Fibroblast of lung (primary cell): ENCODE data around the gene PRKAR1A. TPM values are rescaled to one million over a fixed set of nuclear protein-coding genes. Genes with fewer than 3 reads are reported as not detected.
"Not testable (repeated sequence)": the region's sequence is repeated elsewhere in the genome, so short reads cannot be mapped to it uniquely, and the experiment has no call there.

Experiments
- DNase-seq, 2 donors: peaks; one replicate each; pipeline versions ENCODE4 v3.0.0 to v3.0.0-alpha.2; 2010; ENCODE audit warnings: low read depth in 2 of 2
- H2AFZ ChIP-seq: 2 replicates; pipeline ENCODE4 v1.5.1; 2012; ENCODE audit warnings: low read length, control low read depth, inconsistent platforms
- H3K27ac ChIP-seq: 2 replicates; pipeline ENCODE4 v1.5.1; 2011; ENCODE audit warnings: low read length, control low read depth; ENCODE audit not compliant: insufficient read depth
- H3K27me3 ChIP-seq: 2 replicates; pipeline ENCODE4 v1.5.1; 2011; ENCODE audit warnings: mild to moderate bottlenecking, low read length; ENCODE audit not compliant: control insufficient read depth, insufficient read depth
- H3K36me3 ChIP-seq: 2 replicates; pipeline ENCODE4 v1.5.1; 2011; ENCODE audit warnings: low read length; ENCODE audit not compliant: control insufficient read depth, insufficient read depth
- H3K4me1 ChIP-seq: 2 replicates; pipeline ENCODE4 v1.5.1; 2011; ENCODE audit warnings: low read length; ENCODE audit not compliant: control insufficient read depth, insufficient read depth; ENCODE audit errors: extremely low read depth
- H3K4me2 ChIP-seq: 2 replicates; pipeline ENCODE4 v1.5.1; 2011; ENCODE audit warnings: low read length, control low read depth; ENCODE audit not compliant: insufficient read depth; ENCODE audit errors: extremely low read depth
- H3K4me3 ChIP-seq, 4 experiments: fragments of 200-600 bp in 1 of 4; sonication (generic) in 1 of 4; replicated peaks in 1 of 4; 2 replicates each; pipeline ENCODE4 v1.5.1; 2011 to 2016; ENCODE audit warnings: low read length in 4 of 4, low read depth in 3 of 4, mild to moderate bottlenecking in 3 of 4, control low read depth in 2 of 4, inconsistent platforms in 1 of 4, mixed read lengths in 1 of 4; ENCODE audit not compliant: insufficient read depth in 1 of 4; ENCODE audit errors: control extremely low read depth in 1 of 4
- H3K79me2 ChIP-seq: 2 replicates; pipeline ENCODE4 v1.5.1; 2012; ENCODE audit warnings: mild to moderate bottlenecking, low read length, inconsistent platforms; ENCODE audit not compliant: control insufficient read depth, insufficient read depth
- H3K9ac ChIP-seq: 2 replicates; pipeline ENCODE4 v1.5.1; 2011; ENCODE audit warnings: mild to moderate bottlenecking, low read length, control low read depth; ENCODE audit not compliant: insufficient read depth
- H3K9me3 ChIP-seq: 2 replicates; pipeline ENCODE4 v1.5.1; 2012; ENCODE audit warnings: low read depth, low read length; ENCODE audit not compliant: control insufficient read depth, insufficient read depth
- H4K20me1 ChIP-seq: 2 replicates; pipeline ENCODE4 v1.5.1; 2011; ENCODE audit warnings: low read length; ENCODE audit not compliant: control insufficient read depth, insufficient read depth; ENCODE audit errors: extremely low read depth
- CTCF ChIP-seq, 2 donors: IDR thresholded peaks in 1 of 2; conservative IDR thresholded peaks in 1 of 2; 1 replicate in 1 of 2; 2 replicates in 1 of 2; pipeline ENCODE4 v1.5.1; 2011 to 2012; ENCODE audit warnings: low read length in 2 of 2, control low read depth in 1 of 2, inconsistent platforms in 1 of 2, low read depth in 1 of 2, mild to moderate bottlenecking in 1 of 2
- EZH2 ChIP-seq: IDR thresholded peaks from 2 replicates; pipeline ENCODE4 v1.5.1; 2012; ENCODE audit warnings: low read length, control low read depth, mild to moderate bottlenecking; ENCODE audit errors: missing control alignments
- polyA plus RNA-seq, 2 donors: library from polyadenylated mRNA; depleted of rRNA in 1 of 2; stranded (reverse) in 1 of 2; unstranded in 1 of 2; fragments of >200 nt; gene quantifications; 2 replicates each; pipeline ENCODE4 v1.2.1, GENCODE V29; 2011 to 2012; ENCODE audit warnings: missing spikeins in 1 of 2
- total RNA-seq: library from RNA; depleted of rRNA; stranded (reverse); fragments of >200 nt; gene quantifications from 2 replicates; pipeline ENCODE4 v1.2.1, GENCODE V29; 2014

The PRKAR1A gene
- total and polyA plus RNA-seq, 2 donors (not counting 1 experiment from before 2014, with no cell fraction given), result 285 to 290 TPM

- Histone ChIP-seq H3K36me3 (no peaks in the 10 kb centered on the region), H3K9ac (no peak overlapping the region), H3K4me1 (no peaks in the 10 kb centered on the region), H3K9me3 (no peaks in the 10 kb centered on the region), H4K20me1 (no peaks in the 10 kb centered on the region), H3K27ac (no peak overlapping the region), H3K79me2 (no peaks in the 10 kb centered on the region), H3K27me3 (no peaks in the 10 kb centered on the region), H2AFZ (no peak overlapping the region), H3K4me2 (no peak overlapping the region), H3K4me3 (no peak overlapping the region)
- TF ChIP-seq CTCF (conservative IDR thresholded peaks at IDR 0.05 in 1 of 2, IDR thresholded peaks at IDR 0.05 in 1 of 2; ENCODE audit: low read depth in 1 of 2, low read length in 2 of 2) (no peak), EZH2 (no peak)
- DNase-seq, result no peak
Measured at GRCh38 chr17:68491381-68492231, 20.6 kb upstream of the PRKAR1A start.

- not testable (repeated sequence) for H4K20me1 ChIP-seq, H3K4me2 ChIP-seq, DNase-seq, H3K27ac ChIP-seq, H3K27me3 ChIP-seq, H3K4me3 ChIP-seq, H3K9ac ChIP-seq, H3K79me2 ChIP-seq, H2AFZ ChIP-seq, H3K36me3 ChIP-seq, H3K9me3 ChIP-seq, H3K4me1 ChIP-seq
Measured at GRCh38 chr17:68492394-68493054, 19.7 kb upstream of the PRKAR1A start.

- H3K79me2 ChIP-seq, result no peaks in the 10 kb centered on the region
- no peak for DNase-seq
- no peak overlapping the region for H3K9ac ChIP-seq
- no peaks in the 10 kb centered on the region for H3K9me3 ChIP-seq
- H2AFZ ChIP-seq, result no peak overlapping the region
- no peak overlapping the region for H3K4me3 ChIP-seq
- H3K27me3 ChIP-seq, result no peaks in the 10 kb centered on the region
- H3K27ac ChIP-seq, result no peak overlapping the region
- no peaks in the 10 kb centered on the region for H3K36me3 ChIP-seq
- no peak for TF ChIP-seq EZH2
- no peak for TF ChIP-seq CTCF (conservative IDR thresholded peaks at IDR 0.05 in 1 of 2, IDR thresholded peaks at IDR 0.05 in 1 of 2; ENCODE audit: low read depth in 1 of 2, low read length in 2 of 2)
- H3K4me1 ChIP-seq, result no peaks in the 10 kb centered on the region
- no peaks in the 10 kb centered on the region for H4K20me1 ChIP-seq
- no peak overlapping the region for H3K4me2 ChIP-seq
Measured at GRCh38 chr17:68495081-68495480, 17.1 kb upstream of the PRKAR1A start.
